BJ (cell line): ENCODE results near the gene HS2ST1. TPM values are rescaled to one million over a fixed set of nuclear protein-coding genes. Genes with fewer than 3 reads are reported as not detected.
A peak's percentile ranks its signal among the peaks of the same experiment; 100 is the strongest.

Experiments used
- CTCF ChIA-PET: fragments of 350-600 bp; formaldehyde crosslinking; extraction: SDS; loops from one replicate; lab custom pipeline; 2021; ENCODE audit warnings: antibody characterized with exemption, inconsistent platforms; lab: Yijun Ruan, JAX
- POLR2A ChIA-PET: fragments of 300-600 bp; sonication (Branson Sonifier 250); formaldehyde crosslinking; extraction: SDS; loops from one replicate; lab custom pipeline; 2021; ENCODE audit warnings: antibody characterized with exemption; lab: Charles Lee
- DNase-seq: peaks from one replicate; pipeline ENCODE4 v3.0.0-alpha.2; 2011; ENCODE audit warnings: low read depth
- H3K27me3 ChIP-seq: 2 replicates; pipeline ENCODE4 v1.6.0; 2011; ENCODE audit warnings: low read length; ENCODE audit not compliant: control insufficient read depth, insufficient read depth
- H3K36me3 ChIP-seq: 2 replicates; pipeline ENCODE4 v1.5.1; 2011; ENCODE audit warnings: low read length; ENCODE audit not compliant: control insufficient read depth, insufficient read depth
- H3K4me3 ChIP-seq: 2 replicates; pipeline ENCODE4 v1.5.1; 2011; ENCODE audit warnings: low read depth, mild to moderate bottlenecking, control low read depth, low read length
- polyA plus RNA-seq: library from polyadenylated mRNA; depleted of rRNA; stranded (reverse); fragments of >200 nt; gene quantifications from 2 replicates; pipeline ENCODE4 v1.2.3, GENCODE V29; 2011
- TF ChIP-seq, protein P1 (sequence below): IDR thresholded peaks from 2 replicates; pipeline ENCODE4 v1.5.1; 2011; ENCODE audit warnings: low read depth, mild to moderate bottlenecking, control low read depth, inconsistent platforms, low read length, moderate library complexity; ENCODE audit not compliant: insufficient read depth

HS2ST1 gene
- polyA plus RNA-seq, 1 experiment = 5.3 TPM

DNA sequence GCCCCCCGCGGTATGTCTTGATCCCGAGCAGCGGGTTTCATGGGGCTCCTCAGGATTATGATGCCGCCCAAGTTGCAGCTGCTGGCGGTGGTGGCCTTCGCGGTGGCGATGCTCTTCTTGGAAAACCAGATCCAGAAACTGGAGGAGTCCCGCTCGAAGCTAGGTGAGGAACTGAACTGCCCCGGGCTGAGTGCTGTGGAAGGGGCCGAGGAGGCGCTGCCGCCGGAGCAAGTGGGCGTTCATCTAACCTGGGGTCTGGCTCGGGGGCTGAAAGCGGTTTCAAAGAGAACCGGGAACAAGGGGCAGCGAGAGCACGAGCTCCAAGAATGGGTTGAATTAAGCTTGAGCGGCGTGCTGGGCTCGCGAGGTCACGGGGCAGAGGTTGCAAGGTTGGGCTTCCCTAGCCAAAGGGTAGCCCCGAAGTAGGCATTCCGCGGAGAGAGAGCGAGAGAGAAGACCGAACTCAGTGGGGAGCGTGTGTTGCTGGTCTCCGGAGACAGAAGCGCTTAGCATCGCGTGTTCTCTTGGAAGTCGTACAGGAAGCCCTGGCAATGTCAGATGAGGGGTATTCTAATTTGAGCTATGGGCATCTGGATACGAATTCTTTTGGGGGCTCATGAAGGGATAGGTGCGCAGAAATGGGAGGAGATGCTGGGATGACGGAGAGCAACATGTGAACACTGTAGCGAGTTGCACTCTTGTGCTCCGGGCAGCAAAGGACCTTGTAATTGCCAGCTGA, 732 bp downstream of the HS2ST1 start:
- Histone ChIP-seq H3K27me3 (no peaks in the 10 kb centered on the region), H3K36me3 (no peaks in the 10 kb centered on the region), H3K4me3 (peak overlapping the region; percentile 61)
- ChIA-PET CTCF (interaction anchor here (0.7 to 1.6 kb wide), 4 partner anchors 47 to 170 kb away, joined by 3 read pairs; no protein-coding TSS in a partner anchor), POLR2A (interaction anchor here (1.0 kb wide), 1 partner anchor 171 kb away, joined by 4 read pairs; no protein-coding TSS in a partner anchor)
- no peak for DNase-seq
- TF ChIP-seq, protein P1, sequence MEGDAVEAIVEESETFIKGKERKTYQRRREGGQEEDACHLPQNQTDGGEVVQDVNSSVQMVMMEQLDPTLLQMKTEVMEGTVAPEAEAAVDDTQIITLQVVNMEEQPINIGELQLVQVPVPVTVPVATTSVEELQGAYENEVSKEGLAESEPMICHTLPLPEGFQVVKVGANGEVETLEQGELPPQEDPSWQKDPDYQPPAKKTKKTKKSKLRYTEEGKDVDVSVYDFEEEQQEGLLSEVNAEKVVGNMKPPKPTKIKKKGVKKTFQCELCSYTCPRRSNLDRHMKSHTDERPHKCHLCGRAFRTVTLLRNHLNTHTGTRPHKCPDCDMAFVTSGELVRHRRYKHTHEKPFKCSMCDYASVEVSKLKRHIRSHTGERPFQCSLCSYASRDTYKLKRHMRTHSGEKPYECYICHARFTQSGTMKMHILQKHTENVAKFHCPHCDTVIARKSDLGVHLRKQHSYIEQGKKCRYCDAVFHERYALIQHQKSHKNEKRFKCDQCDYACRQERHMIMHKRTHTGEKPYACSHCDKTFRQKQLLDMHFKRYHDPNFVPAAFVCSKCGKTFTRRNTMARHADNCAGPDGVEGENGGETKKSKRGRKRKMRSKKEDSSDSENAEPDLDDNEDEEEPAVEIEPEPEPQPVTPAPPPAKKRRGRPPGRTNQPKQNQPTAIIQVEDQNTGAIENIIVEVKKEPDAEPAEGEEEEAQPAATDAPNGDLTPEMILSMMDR = no peak

- Histone ChIP-seq H3K27me3 (no peaks in the 10 kb centered on the region), H3K4me3 (peak overlapping the region; percentile 61), H3K36me3 (no peaks in the 10 kb centered on the region)
- POLR2A ChIA-PET = interaction anchor here (0.8 kb wide), 1 partner anchor 12 kb away, joined by 3 read pairs; no protein-coding TSS in a partner anchor
- CTCF ChIA-PET = interaction anchor here (0.7 to 1.6 kb wide), 4 partner anchors 47 to 169 kb away, joined by 3 read pairs; no protein-coding TSS in a partner anchor
- TF ChIP-seq, protein P1 = no peak
- DNase-seq = no peak
Observed at GRCh38 chr1:86915737-86916235, 1.4 kb downstream of the HS2ST1 start.

- ChIA-PET POLR2A (no interaction called here), CTCF (no interaction called here)
- DNase-seq = no peak
- Histone ChIP-seq H3K36me3 (no peaks in the 10 kb centered on the region), H3K27me3 (no peaks in the 10 kb centered on the region), H3K4me3 (no peak overlapping the region)
- TF ChIP-seq, protein P1 = no peak
Observed at GRCh38 chr1:86916752-86917151, 2.3 kb downstream of the HS2ST1 start.

DNA sequence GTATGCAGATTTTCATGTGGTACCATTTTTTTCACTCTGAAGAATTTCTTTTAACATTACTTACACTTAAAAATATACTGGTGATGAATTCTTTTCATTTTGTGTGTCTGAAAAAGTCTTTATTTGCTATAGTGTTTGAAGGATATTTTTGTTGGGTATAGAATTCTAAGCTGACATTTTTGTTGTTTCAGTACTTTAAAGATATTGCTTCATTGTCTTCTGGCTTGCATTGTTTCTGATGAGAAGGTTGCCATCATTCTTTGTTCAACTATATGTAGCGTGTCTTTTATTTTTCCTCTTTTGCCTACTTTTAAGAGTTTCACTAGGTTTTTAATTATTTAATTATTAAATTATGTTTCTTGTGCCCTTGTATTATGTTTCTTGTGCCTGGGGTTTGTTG, 8.0 kb downstream of the HS2ST1 start:
- Histone ChIP-seq H3K4me3 (no peak overlapping the region), H3K27me3 (no peaks in the 10 kb centered on the region), H3K36me3 (no peaks in the 10 kb centered on the region)
- ChIA-PET CTCF (no interaction called here), POLR2A (no interaction called here)
- TF ChIP-seq, protein P1 = no peak
- no peak for DNase-seq

GRCh38 chr1:86924324-86924960, 10.0 kb downstream of the HS2ST1 start:
- no peak for DNase-seq
- no peak overlapping the region for H3K4me3 ChIP-seq
- ChIA-PET CTCF (interaction anchor here (1.5 kb wide), 1 partner anchor 12 kb away, joined by 3 read pairs; no protein-coding TSS in a partner anchor), POLR2A (no interaction called here)
- TF ChIP-seq, protein P1 = no peak
- no peaks in the 10 kb centered on the region for H3K27me3 ChIP-seq
- H3K36me3 ChIP-seq = no peaks in the 10 kb centered on the region
